Measurements from ENCODE around the gene EWSR1.

The EWSR1 gene

DNA sequence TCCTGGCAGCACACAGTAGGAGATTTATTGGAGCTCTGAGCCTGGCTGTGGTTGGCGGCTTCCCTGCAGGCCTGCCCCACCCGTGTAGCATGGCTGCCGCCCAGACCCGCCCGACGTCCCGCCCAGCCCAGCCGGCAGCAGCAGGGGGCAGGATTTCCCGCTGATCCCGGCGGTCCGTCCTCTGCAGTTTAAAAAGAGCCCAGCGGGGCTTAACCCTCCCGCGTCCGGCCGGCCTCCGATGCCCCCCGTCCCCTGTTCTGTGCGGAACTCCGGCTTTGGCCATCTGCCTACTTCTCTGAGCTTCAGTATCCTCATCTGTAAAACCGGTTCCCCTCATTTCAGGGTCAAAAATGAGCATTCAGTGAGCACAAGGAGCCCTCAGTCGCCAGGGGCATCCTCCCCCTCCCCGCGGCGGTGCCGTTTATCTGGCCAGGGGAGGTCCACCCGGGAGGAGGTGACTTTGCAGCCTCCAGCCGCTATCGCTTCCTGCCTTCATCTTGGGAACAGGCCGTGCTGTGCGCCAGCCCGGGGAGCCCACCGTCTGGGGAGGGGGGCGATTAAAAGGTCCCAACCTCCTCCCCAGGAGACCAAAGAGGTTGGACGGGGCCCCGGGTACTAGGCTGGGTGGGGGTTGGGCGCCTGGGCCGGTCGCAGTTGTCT lies 38.2 kb downstream of the EWSR1 start, which contains the start of gene GAS2L1:
GAS2L1 (plus strand) TSS at position 476 of the 660 bp plus-strand sequence. CDS start 1,456 bp downstream, outside the sequence.
- POLR2A ChIA-PET, result interaction anchor here (0.6 to 1.4 kb wide), 2 partner anchors 9 to 21 kb away, joined by 3 read pairs; partner anchors contain the start of gene RASL10A
- no peaks in the 10 kb centered on the region for H3K9me3 ChIP-seq (ENCODE audit: control extremely low read depth in 1 of 5, control insufficient read depth in 4 of 5, insufficient read depth in 2 of 5, low read depth in 1 of 5, low read length in 4 of 5)
- CTCF ChIA-PET, result interaction anchor here (1.0 to 1.8 kb wide), 7 partner anchors 8 to 54 kb away, joined by 3 to 7 read pairs (median 3); no protein-coding TSS in a partner anchor
- no peaks in the 10 kb centered on the region for H3K36me3 ChIP-seq (ENCODE audit: control insufficient read depth in 4 of 4, insufficient read depth in 4 of 4, low read length in 3 of 4)
- DNase-seq, result peak; percentile 61 to 78 (median 64)
- peak within 1 kb of the TSS in 1 of 2 experiments; percentile 43 for H3K27ac ChIP-seq (ENCODE audit: insufficient read depth in 1 of 2, low read depth in 1 of 2, low read length in 2 of 2, poor library complexity in 1 of 2, severe bottlenecking in 2 of 2)
- WGBS (ENCODE audit: insufficient coverage), result 0% methylated on average over 27 of the region's 40 CpGs
- peaks cover 0 to 74% (median 64%) of the 10 kb centered on the region in 4 experiments for H3K4me1 ChIP-seq (ENCODE audit: control extremely low read depth in 1 of 4, control insufficient read depth in 4 of 4, insufficient read depth in 4 of 4, low read length in 3 of 4)
- H3K4me3 ChIP-seq (ENCODE audit: control insufficient read depth in 1 of 7, extremely low read depth in 1 of 7, insufficient read depth in 4 of 7, low read depth in 2 of 7, low read length in 6 of 7), result peak within 1 kb of the TSS; percentile 43 to 83 (median 67)
- H3K27me3 ChIP-seq (replicated peaks in 2 of 5; ENCODE audit: control insufficient read depth in 4 of 5, insufficient read depth in 5 of 5, low read length in 4 of 5), result peaks cover 0 to under 1% (median 0%) of the 10 kb centered on the region in 5 experiments

DNA sequence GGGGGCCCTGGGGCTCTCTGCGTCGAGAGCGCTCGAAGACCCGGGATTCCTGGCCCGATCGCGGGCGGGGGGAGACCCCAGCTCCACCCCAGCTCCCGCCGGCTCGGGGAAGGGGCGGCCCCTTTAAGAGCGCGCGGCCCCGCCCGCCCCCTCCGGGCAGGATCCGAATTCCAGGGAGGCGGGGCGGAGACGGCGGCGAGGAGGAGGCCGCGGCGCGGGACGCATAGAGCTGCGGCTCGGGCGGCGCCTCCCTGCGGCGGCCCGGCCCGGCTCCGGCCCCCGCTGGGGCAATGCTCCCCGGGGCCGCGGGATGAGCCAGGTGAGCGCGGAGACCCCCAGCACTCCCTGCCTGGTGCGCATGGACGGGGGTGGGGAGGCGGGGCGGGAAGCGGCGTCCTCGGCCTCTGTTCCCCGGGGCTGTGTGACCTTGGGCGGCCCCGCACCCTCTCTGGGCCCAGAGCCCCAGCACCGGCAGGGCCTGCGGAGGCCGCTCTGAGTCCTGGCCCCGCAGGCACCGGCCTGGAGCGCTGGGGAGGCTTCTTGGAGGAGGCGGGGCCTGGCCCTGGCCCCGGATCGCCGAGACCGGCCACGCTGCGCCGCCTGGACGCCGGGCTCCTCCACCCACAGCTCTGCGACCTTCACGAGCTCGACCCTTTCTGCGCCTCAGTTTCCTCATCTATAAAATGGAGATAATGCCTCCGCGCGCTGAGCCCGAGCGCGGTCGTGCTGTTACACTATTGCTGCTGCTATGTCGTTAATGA lies 38.9 kb downstream of the EWSR1 start:
- 18% methylated on average over 76 of the region's 83 CpGs for WGBS (ENCODE audit: insufficient coverage)
- CTCF ChIA-PET, result interaction anchor here (0.7 to 1.8 kb wide), 6 partner anchors 9 to 53 kb away, joined by 3 to 6 read pairs (median 3); no protein-coding TSS in a partner anchor
- peak overlapping the region in 1 of 2 experiments; percentile 43 for H3K27ac ChIP-seq (ENCODE audit: insufficient read depth in 1 of 2, low read depth in 1 of 2, low read length in 2 of 2, poor library complexity in 1 of 2, severe bottlenecking in 2 of 2)
- H3K27me3 ChIP-seq (replicated peaks in 2 of 5; ENCODE audit: control insufficient read depth in 4 of 5, insufficient read depth in 5 of 5, low read length in 4 of 5), result peaks cover 0 to 8% (median 0%) of the 10 kb centered on the region in 5 experiments
- peak in 2 of 3 donors; percentile 39 to 62 for DNase-seq
- H3K9me3 ChIP-seq (ENCODE audit: control extremely low read depth in 1 of 5, control insufficient read depth in 4 of 5, insufficient read depth in 2 of 5, low read depth in 1 of 5, low read length in 4 of 5), result no peaks in the 10 kb centered on the region
- peaks cover 0 to 81% (median 69%) of the 10 kb centered on the region in 4 experiments for H3K4me1 ChIP-seq (ENCODE audit: control extremely low read depth in 1 of 4, control insufficient read depth in 4 of 4, insufficient read depth in 4 of 4, low read length in 3 of 4)
- peak overlapping the region; percentile 43 to 83 (median 67) for H3K4me3 ChIP-seq (ENCODE audit: control insufficient read depth in 1 of 7, extremely low read depth in 1 of 7, insufficient read depth in 4 of 7, low read depth in 2 of 7, low read length in 6 of 7)
- no peaks in the 10 kb centered on the region for H3K36me3 ChIP-seq (ENCODE audit: control insufficient read depth in 4 of 4, insufficient read depth in 4 of 4, low read length in 3 of 4)
- POLR2A ChIA-PET, result interaction anchor here (0.6 to 1.4 kb wide), 2 partner anchors 8 to 22 kb away, joined by 3 read pairs; partner anchors contain the start of gene RASL10A

DNA sequence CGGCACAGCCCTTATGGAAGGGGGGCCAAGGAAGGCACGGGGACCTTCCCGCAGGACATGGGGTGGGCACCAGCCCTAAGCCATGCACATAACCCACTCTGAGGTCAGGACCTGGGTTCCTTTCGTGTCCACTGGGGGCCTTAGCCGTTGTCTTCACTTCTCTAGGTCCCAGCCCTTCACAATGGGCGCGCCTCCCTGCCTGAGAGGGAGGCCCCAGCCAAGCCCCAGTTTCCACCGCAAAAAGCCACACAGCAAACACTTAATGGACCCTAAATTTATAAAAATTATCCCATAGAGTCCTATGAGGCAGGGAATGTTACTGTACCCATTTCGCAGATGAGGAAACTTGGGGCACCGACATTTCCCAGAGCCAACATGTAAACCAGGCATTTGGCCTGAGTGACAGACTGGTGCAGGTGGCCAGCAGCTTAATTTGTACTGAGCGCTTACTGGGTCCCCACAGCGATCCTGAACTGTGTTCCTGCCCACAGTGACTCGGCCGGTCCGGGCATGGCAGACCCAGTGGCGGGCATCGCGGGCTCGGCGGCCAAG lies 39.6 kb downstream of the EWSR1 start:
- H3K36me3 ChIP-seq (ENCODE audit: control insufficient read depth in 4 of 4, insufficient read depth in 4 of 4, low read length in 3 of 4), result no peaks in the 10 kb centered on the region
- ChIA-PET CTCF (interaction anchor here (1.3 kb wide), 1 partner anchor 10 kb away, joined by 3 read pairs; no protein-coding TSS in a partner anchor), POLR2A (no interaction called here)
- H3K4me3 ChIP-seq (ENCODE audit: control insufficient read depth in 1 of 7, extremely low read depth in 1 of 7, insufficient read depth in 4 of 7, low read depth in 2 of 7, low read length in 6 of 7), result peak overlapping the region in 3 of 7 experiments; percentile 61 to 83 (median 67)
- DNase-seq, result peak in 1 of 3 donors; percentile 17
- no peak overlapping the region for H3K27ac ChIP-seq (ENCODE audit: insufficient read depth in 1 of 2, low read depth in 1 of 2, low read length in 2 of 2, poor library complexity in 1 of 2, severe bottlenecking in 2 of 2)
- peaks cover 0 to 15% (median 5%) of the 10 kb centered on the region in 5 experiments for H3K27me3 ChIP-seq (replicated peaks in 2 of 5; ENCODE audit: control insufficient read depth in 4 of 5, insufficient read depth in 5 of 5, low read length in 4 of 5)
- H3K9me3 ChIP-seq (ENCODE audit: control extremely low read depth in 1 of 5, control insufficient read depth in 4 of 5, insufficient read depth in 2 of 5, low read depth in 1 of 5, low read length in 4 of 5), result no peaks in the 10 kb centered on the region
- WGBS (ENCODE audit: insufficient coverage), result 86% methylated on average over 13 of the region's 20 CpGs
- peaks cover 0 to 75% (median 65%) of the 10 kb centered on the region in 4 experiments for H3K4me1 ChIP-seq (ENCODE audit: control extremely low read depth in 1 of 4, control insufficient read depth in 4 of 4, insufficient read depth in 4 of 4, low read length in 3 of 4)

DNA sequence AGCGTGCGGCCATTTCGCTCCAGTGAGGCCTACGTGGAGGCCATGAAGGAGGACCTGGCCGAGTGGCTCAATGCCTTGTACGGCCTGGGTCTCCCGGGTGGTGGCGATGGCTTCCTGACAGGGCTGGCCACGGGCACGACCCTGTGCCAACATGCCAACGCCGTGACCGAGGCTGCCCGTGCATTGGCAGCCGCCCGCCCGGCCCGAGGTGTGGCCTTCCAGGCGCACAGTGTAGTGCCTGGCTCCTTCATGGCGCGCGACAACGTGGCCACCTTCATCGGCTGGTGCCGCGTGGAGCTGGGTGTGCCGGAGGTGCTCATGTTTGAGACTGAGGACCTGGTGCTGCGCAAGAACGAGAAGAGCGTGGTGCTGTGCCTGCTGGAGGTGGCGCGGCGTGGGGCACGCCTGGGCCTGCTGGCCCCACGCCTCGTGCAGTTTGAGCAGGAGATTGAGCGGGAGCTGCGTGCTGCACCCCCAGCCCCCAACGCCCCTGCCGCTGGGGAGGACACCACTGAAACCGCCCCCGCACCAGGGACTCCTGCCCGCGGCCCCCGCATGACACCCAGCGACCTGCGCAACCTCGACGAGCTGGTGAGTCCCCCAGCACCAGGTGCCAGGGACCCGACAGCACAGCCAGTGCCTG lies 40.2 kb downstream of the EWSR1 start:
- peak in 1 of 3 donors; percentile 23 for DNase-seq
- Histone ChIP-seq H3K9me3 (ENCODE audit: control extremely low read depth in 1 of 5, control insufficient read depth in 4 of 5, insufficient read depth in 2 of 5, low read depth in 1 of 5, low read length in 4 of 5) (no peaks in the 10 kb centered on the region), H3K27ac (ENCODE audit: insufficient read depth in 1 of 2, low read depth in 1 of 2, low read length in 2 of 2, poor library complexity in 1 of 2, severe bottlenecking in 2 of 2) (no peak overlapping the region), H3K36me3 (ENCODE audit: control insufficient read depth in 4 of 4, insufficient read depth in 4 of 4, low read length in 3 of 4) (no peaks in the 10 kb centered on the region), H3K27me3 (replicated peaks in 2 of 5; ENCODE audit: control insufficient read depth in 4 of 5, insufficient read depth in 5 of 5, low read length in 4 of 5) (peaks cover 0 to 21% (median 9%) of the 10 kb centered on the region in 5 experiments), H3K4me1 (ENCODE audit: control extremely low read depth in 1 of 4, control insufficient read depth in 4 of 4, insufficient read depth in 4 of 4, low read length in 3 of 4) (peaks cover 0 to 75% (median 60%) of the 10 kb centered on the region in 4 experiments), H3K4me3 (ENCODE audit: control insufficient read depth in 1 of 7, extremely low read depth in 1 of 7, insufficient read depth in 4 of 7, low read depth in 2 of 7, low read length in 6 of 7) (peak overlapping the region in 1 of 7 experiments; percentile 5)
- ChIA-PET POLR2A (no interaction called here), CTCF (no interaction called here)
- WGBS (ENCODE audit: insufficient coverage), result 95% methylated on average over 39 of the region's 50 CpGs

DNA sequence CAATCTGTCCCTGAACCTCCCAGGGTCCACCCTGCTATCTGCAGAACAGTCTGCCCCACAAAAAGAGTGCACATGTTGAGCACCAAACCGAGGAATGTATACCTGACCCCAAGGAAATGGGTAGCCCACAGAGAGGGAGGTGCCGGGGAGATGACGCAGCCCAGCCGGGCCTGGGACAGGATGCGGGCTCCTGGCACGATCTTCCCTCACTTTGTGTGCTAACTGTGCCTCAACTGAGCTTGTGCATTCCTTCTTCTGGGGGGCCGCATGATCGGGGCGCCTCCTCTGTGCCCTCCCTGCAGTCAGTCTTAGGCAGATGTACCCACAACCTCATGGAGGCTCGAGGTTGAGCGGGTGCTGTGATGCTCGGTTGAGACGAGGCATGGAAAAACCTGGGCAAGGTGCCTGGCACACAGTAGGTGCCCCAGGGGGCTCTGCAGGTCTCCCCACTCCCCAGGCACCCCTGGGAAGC lies 40.8 kb downstream of the EWSR1 start:
- POLR2A ChIA-PET, result no interaction called here
- CTCF ChIA-PET, result no interaction called here
- peak in 1 of 3 donors; percentile 24 for DNase-seq
- H3K27me3 ChIP-seq (replicated peaks in 2 of 5; ENCODE audit: control insufficient read depth in 4 of 5, insufficient read depth in 5 of 5, low read length in 4 of 5), result peaks cover 0 to 26% (median 12%) of the 10 kb centered on the region in 5 experiments
- H3K9me3 ChIP-seq (ENCODE audit: control extremely low read depth in 1 of 5, control insufficient read depth in 4 of 5, insufficient read depth in 2 of 5, low read depth in 1 of 5, low read length in 4 of 5), result no peaks in the 10 kb centered on the region
- H3K36me3 ChIP-seq (ENCODE audit: control insufficient read depth in 4 of 4, insufficient read depth in 4 of 4, low read length in 3 of 4), result no peaks in the 10 kb centered on the region
- WGBS (ENCODE audit: insufficient coverage), result 67% methylated on average over 12 of the region's 13 CpGs
- H3K27ac ChIP-seq (ENCODE audit: insufficient read depth in 1 of 2, low read depth in 1 of 2, low read length in 2 of 2, poor library complexity in 1 of 2, severe bottlenecking in 2 of 2), result no peak overlapping the region
- H3K4me1 ChIP-seq (ENCODE audit: control extremely low read depth in 1 of 4, control insufficient read depth in 4 of 4, insufficient read depth in 4 of 4, low read length in 3 of 4), result peaks cover 0 to 77% (median 60%) of the 10 kb centered on the region in 4 experiments
- no peak overlapping the region for H3K4me3 ChIP-seq (ENCODE audit: control insufficient read depth in 1 of 7, extremely low read depth in 1 of 7, insufficient read depth in 4 of 7, low read depth in 2 of 7, low read length in 6 of 7)

DNA sequence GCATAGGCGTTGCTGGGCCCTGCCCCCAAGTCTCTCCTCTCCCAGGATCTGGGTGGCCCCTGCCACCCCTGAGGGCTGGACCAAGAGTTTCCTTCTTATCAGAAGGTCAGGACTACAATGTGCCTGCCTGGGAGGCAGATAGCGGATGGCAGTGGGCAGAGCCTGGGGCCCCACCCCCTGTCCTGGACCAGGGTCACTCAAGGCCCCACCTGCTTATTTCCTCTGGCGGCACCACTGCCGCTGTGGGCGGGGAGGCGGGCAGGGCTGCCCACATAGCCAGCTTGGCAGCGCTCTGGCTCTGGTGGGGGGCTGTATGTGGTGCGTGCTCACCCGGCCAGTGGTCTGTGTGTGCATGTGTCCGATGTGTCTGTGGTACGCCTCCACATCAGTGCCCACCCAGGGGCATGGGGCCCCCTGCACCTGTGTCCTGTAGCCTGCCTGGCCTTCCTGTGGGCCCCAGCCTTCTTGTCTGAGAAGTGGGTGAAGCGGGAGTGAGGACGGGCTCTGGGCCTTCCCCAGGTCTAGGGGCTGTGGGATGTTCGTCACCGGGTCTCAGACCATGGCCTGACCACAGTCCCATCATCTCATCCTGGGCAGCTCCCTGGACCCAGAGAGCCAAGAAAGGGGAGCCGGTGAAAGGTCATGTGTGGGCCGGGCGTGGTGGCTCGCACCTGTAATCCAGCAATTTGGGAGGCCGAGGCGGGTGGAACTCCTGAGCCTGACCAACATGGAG lies 41.4 kb downstream of the EWSR1 start:
- H3K27ac ChIP-seq (ENCODE audit: insufficient read depth in 1 of 2, low read depth in 1 of 2, low read length in 2 of 2, poor library complexity in 1 of 2, severe bottlenecking in 2 of 2), result no peak overlapping the region
- ChIA-PET CTCF (no interaction called here), POLR2A (no interaction called here)
- no peak overlapping the region for H3K4me3 ChIP-seq (ENCODE audit: control insufficient read depth in 1 of 7, extremely low read depth in 1 of 7, insufficient read depth in 4 of 7, low read depth in 2 of 7, low read length in 6 of 7)
- H3K9me3 ChIP-seq (ENCODE audit: control extremely low read depth in 1 of 5, control insufficient read depth in 4 of 5, insufficient read depth in 2 of 5, low read depth in 1 of 5, low read length in 4 of 5), result no peaks in the 10 kb centered on the region
- H3K36me3 ChIP-seq (ENCODE audit: control insufficient read depth in 4 of 4, insufficient read depth in 4 of 4, low read length in 3 of 4), result no peaks in the 10 kb centered on the region
- DNase-seq, result peak in 1 of 3 donors; percentile 57
- 92% methylated on average over 11 of the region's 21 CpGs for WGBS (ENCODE audit: insufficient coverage)
- H3K4me1 ChIP-seq (ENCODE audit: control extremely low read depth in 1 of 4, control insufficient read depth in 4 of 4, insufficient read depth in 4 of 4, low read length in 3 of 4), result peaks cover 0 to 78% (median 60%) of the 10 kb centered on the region in 4 experiments
- peaks cover 0 to 33% (median 17%) of the 10 kb centered on the region in 5 experiments for H3K27me3 ChIP-seq (replicated peaks in 2 of 5; ENCODE audit: control insufficient read depth in 4 of 5, insufficient read depth in 5 of 5, low read length in 4 of 5)
